ENCODE results near the gene ABCC11.
A peak's percentile ranks its signal among the peaks of the same experiment; 100 is the strongest.

Gene ABCC11

DNA sequence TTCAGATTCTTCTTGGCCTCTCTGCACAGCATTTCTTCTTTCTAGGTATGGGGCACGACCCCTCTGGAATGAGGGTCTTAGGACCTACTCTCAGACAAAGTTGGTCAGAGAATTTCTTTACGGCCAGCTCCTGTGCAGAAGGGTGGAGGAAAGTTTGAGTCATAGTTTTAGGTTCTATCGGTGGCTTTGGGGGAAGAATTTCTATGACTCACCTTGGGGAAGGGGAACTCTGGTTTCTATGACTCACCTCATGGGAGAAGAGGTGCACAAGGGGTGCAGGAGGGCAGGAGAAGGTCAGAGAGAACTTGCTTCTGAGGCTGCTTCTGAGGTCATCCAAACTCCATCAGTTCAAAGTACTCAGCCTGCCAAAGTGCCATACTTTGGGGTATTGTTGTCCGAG, 89.0 kb downstream of the ABCC11 start:
- DNase-seq, result no peak

DNA sequence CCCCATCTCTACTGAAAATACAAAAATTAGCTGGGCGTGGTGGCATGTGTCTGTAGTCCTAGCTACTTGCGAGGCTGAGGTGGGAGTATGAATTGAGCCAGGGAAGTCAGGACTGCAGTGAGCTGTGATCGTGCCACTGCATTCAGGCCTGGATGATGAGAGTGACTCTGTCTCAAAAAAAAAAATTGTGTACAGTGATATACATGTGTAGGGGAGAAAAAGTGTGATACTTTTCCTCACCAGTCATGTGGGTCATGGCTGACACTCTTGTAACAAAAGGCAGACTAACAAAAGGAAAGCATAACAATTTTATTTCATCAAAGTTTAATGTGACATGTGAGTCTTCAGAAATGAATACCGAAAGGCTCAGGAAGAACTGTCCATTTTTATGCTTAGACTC, 89.5 kb downstream of the ABCC11 start:
- no peak for DNase-seq

DNA sequence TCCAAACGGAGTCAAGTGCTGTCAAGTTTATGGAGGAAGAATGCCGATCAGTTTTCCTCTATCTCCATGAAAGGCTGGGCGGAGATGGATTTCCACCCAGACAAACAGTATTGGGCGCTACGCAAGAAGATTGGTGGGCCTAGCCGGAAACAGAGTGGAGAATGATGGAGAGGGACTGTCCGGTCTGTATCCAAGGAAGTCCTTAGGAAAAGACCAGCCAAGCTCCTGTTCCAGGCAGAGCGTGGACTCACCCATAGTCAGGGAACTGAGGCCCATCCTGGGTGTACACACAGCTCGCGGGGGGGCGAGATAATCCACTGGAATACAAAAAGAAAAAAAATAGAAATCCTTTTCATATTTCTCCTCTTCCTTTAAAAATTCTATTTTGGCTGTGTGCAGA, 90.0 kb downstream of the ABCC11 start:
- no peak for DNase-seq

DNA sequence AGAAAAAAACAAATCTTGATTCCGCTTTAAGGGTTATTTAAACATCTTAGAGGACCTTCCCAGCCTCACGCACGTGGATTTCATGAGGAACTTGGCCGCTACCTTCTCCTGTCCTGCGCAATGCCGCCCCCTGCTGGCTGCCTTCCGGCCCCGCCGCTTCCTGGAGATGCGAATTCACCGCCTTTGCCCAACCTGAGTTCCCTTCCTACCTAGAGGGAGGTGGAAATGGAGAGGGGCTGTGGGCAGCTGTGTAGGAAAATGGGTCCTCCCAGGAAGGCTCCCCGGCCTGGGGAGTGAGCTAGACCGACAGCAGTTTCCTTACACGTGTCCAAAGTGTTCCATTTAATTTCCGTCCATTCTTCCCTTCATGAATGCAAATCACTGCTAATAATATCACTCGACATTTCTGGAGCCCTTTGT, 90.5 kb downstream of the ABCC11 start:
- peak; percentile 6 to 25 for DNase-seq

DNA sequence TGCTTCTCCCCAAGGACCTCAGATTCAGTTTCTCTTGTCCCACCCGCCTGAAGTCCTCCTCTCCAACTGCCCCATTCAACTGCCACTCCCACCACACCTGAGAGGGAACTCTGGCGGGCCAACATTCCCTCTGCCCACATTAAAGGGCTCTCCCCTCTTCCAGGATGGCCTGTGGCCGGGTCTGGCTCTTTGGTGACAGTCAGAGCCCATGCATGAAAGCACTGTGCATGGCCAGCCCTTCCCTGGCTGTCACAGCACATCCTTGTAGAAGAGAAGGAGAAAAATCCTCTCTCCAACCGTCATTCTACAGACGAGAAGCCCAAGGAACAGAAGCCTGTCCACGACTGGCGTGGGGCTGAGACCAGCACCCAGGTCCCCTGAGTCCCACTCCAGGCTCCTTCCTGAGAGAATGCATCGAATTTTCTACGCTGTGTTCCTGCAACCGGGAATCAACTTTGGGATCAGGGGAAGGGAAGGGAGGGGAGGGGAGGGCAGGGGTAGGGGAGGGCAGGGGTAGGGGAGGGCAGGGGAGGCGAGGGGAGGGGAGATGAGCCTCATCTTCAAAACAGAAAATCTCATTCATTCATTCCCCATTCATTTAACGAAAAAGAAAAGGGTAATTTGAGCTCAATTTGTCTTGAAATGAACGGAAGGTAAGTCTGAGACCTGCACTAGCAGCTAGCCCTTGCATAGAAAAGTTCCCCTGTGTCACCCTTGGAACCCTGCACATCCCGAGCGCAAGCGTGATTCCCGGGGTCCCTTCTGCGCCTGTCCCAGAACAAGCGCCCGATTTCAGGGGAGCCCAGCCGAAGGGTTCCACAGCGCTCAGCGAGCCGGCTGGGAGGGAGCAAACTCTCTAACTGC, 91.2 kb downstream of the ABCC11 start, which contains the start of gene ABCC12:
Gene ABCC12, minus strand, starts transcription at position 68 of the 864 bp plus-strand sequence. CDS start 9,569 bp downstream, outside the sequence.
- no peak for DNase-seq

DNA sequence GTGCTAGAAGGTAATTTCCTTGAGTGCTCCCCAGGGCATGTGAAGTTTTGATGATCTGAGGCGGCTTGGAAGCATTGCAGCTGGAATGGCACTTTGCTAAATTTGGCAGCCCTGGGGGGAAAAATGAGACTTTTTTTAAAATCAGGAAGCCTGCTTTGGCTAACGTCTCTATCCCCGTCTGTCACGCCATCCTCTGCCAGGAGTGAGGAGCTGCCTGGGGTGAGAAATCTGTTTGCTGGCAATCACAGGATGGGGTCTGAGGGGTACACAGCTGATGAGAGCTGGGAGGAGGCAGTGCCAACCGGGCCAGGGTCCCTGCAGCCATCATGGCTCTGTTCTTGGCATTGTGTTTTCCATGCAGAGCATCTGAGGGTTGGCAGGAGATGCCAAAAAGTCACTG, 93.6 kb downstream of the ABCC11 start:
- no peak for DNase-seq

DNA sequence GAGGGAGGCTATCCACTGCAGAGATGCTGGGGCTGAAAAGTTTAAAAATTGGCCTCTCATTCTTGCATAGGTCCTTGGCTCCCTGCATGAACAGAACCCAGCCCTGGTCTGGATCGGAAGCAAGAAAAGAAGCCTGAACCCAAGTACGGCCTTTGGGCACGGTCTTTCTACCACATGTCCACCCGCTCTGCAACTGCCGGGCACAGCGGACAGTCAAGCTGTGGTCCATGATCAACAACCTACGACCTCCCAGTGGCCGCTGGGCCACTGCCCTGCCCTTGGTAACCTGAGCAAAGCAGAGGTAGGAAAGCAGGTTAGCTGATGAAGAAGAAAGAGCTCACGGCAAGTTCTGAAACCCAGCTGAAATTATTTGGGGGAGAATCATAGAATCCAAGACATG, 95.1 kb downstream of the ABCC11 start:
- DNase-seq, result no peak

DNA sequence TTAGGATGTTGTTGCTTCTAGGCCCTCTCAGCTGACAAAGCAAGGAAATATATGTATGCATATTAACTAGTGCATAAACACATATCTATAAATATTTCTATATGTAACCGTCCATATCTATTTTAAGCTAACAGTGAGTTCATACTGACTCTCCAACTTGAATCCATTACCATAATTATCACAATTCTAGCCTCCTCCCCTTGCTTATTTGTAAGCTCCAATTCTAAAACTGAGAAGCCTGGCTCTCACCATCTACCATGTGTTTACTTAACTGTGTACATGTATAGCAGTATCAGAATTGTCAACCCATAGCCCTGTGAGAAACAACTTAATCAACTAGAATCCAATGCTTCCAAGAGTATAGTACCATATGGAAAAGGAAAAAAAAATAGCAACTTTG, 96.6 kb downstream of the ABCC11 start:
- no peak for DNase-seq

DNA sequence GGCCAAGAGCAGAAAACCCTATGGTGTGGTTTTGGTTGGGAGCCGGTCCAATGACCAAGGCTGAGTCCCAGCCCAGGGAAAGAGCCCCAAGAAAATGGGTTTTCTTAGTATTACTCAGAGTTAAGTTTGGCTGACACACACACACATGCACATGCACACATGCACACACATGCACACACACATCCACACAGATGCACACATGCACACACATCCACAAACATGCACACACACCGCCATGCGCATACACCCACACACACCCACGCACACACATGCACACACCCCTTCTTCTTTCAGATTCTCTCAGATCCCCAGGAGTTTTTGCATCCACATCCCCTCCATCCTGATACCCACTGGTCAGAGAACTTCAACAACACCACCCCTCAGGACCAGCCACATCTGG, 100.6 kb downstream of the ABCC11 start:
- DNase-seq, result no peak

DNA sequence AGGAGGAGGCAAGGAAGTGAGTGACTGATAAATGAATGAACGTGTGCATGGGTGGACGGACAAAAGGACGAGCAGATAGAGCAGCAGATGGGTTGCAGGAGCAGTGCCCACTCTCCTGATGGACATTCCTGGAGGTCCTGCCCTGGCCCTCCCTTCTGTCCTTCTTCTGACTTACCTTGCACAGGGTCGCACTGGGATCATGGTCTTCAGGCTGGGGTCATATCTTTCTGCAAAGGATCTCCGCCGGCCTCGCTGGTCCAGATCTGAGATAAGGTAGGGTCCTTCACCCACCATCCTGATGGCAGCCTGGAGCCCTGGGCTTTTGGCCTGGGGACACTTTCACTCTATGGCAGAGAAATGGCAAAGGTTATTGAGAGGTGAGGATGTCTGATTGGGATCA, 101.2 kb downstream of the ABCC11 start:
- no peak for DNase-seq

DNA sequence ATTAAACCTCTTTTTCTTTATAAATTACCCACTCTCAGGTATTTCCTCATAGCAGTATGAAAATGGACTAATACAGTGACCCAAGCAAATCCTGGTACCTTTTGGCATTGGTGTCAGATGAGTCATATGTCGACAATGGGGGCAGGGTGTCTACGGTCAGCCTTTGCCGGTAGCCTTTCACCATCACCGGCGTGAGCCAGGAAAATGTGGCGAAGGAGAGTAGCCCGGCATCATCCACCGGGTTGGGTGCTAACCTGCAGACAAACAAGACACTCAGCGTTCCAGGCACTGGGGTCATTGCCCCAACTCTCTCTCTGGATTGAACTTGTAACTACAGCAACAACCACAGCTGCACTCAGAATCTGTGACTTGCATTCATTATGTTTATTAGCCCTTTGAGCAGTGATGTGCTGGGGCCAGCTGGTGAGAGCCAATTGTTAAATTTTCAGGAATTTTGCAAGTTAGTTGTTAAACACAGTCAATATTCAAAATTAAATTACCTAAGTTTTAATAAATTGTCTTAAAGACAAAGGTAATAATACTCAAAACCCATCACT, 103.4 kb downstream of the ABCC11 start:
- DNase-seq, result no peak

DNA sequence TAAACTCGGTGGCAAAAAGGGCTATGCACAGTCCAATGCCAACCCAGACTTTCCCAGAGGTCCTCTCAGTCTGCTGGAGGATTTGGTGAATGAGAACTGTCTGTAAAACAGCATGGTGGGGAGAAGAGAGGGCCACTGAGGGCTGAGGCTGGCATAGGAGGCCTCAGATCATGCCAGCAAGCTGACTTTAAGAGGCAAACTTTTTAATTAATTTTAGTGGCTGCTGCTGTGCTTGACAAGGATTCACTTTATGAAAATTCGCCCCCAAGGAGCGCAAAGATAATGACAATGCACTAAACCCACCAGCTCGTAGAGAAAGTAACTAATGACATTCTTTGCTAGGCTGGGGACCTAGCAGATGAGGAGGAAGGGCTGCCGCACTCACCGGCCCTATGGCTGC, 106.5 kb downstream of the ABCC11 start:
- no peak for DNase-seq

DNA sequence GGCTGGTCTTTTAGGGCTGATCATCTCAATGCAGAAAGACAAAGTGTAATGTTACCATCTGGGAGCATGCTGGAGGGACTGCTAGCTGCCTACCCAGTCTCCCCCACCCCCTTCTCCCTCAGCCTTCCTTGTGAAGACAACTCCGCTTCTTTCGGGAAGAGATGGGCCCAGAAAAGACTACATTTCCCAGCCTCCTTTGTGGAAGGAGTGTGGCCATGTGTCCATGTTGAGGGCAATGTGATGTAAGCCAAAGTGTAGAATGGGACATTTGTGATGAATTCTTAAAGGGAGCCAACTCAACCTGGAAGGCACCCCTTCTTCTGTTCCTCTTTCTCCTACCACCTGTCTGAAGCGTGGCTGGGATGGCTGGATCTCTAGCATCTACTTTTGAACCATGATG, 107.8 kb downstream of the ABCC11 start:
- DNase-seq, result no peak

DNA sequence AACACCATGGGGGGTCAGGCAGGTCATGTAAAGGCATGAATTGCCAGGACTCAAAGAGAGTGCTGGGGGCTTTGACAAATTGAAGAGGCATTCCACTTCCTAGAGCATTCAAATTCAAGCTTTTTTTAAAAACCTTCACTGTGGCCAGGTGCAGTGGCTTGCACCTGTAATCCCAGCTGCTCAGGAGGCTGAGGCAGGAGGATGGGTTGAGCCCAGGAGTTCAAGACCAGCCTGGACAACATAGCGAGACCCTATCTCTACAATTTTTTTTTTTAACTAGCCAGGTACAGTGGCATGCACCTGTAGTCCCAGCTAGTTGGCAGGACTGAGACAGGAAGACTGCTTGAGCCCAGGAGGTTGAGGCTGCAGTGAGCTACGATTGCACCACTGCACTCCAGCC, 108.8 kb downstream of the ABCC11 start:
- DNase-seq, result no peak

DNA sequence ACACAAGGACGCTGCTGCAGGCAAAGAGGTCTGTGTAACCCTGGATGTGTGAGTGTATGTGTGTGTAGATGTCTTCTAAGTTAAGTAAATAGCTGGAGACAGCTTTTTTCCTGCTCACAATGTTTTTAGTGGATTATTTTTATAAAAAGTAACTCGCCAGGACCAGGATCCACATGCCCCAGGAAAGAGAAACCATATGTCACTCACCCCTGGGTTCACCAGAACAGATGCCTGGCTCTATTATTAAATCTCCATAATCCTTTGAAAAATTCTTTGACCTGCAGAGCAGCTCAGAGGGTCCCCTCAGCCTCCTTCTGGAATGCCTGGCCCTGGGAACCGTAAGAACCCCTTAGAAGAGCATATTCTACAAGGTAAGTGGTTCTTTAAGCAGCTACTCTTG, 109.5 kb downstream of the ABCC11 start:
- DNase-seq, result no peak

DNA sequence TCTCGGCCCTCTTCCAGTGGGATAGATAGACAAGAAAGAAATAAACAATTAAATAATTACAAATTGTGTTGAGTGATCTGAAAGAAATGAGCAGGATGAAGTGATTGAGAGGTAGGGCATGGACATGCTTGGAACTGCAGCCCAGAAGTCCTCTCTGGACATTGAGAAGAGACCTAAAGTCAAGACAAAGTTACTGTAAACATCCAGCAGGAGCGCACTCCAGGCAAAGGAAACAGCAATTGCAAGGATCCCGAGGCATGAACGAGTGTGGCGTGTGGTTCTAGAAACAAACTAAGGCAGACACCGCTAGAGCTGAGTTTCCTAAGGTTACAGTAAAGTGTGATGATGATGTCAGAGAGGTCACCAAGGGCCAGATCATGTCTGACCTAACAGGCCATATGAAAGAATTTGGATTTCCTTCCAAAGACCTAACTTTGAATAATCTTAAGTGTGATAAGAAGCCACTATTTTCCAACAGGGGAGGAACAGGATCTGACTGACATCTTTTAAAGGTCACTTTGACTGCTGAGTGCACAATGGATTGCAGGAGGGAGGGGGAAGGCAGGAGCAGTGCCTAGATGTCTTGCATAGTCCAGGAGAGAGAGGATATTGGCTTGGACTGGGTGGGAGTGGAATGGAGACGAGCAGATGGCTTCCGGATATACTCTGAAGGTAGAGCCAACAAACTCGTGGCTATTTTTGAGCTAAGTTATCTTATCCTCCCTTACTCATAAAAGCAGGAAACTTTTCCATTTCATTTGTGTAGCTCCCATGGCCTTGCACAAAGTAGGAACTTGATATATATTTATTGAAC, 110.6 kb downstream of the ABCC11 start:
- no peak for DNase-seq

DNA sequence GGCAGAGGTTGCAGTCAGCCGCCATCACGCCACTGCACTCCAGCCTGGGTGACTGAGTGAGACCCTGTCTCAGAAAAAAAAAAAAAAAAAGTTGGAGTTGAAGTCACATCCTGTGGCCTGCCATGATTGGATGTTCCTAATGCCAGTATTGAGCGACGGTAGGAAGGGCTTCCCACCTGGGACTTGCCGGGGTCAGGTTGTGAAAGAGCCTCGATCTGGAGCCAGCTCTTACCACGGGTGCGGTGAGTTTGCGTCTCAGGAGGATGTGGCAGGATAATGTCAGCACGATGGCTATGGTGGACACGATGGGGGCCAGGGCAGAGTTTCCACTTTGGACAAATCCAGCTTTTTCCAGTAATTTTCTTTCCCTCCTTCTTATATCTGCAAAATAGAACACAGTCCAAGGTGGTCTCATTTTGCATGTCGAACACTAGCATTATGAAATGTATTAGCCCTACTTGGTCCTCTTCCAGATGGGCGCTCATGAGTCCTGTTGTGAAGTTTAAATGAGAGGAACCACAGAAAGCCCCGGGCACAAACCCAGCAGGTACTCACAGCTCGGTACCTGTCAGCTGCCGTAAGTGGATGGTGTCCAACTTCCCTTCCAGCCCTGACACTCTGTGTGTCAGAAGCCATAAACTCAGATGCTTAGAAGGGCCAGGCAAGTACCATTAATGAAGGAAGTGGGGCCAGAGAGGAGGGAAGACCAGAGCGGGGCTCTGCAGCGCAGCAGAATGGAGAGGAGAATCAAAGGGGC, 113.7 kb downstream of the ABCC11 start:
- DNase-seq, result no peak

DNA sequence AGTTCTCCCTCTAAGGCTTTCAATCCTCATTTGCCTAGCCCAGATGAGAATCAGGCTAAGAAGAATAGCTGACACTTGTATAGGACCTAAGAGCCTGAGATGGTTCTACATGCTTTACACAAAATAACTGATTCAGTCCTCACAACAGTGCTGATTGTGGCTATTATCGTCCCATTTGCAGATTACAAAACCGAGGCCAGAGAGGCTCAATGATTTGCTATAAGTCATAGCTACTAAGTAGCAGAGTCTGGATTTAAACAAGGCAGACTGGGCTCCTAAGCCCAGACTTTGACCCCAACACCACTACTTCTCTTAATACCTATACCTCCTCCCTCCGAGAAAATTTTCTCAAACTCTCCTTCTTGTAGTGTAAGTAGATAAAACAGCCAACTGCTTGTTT, 114.6 kb downstream of the ABCC11 start:
- no peak for DNase-seq

DNA sequence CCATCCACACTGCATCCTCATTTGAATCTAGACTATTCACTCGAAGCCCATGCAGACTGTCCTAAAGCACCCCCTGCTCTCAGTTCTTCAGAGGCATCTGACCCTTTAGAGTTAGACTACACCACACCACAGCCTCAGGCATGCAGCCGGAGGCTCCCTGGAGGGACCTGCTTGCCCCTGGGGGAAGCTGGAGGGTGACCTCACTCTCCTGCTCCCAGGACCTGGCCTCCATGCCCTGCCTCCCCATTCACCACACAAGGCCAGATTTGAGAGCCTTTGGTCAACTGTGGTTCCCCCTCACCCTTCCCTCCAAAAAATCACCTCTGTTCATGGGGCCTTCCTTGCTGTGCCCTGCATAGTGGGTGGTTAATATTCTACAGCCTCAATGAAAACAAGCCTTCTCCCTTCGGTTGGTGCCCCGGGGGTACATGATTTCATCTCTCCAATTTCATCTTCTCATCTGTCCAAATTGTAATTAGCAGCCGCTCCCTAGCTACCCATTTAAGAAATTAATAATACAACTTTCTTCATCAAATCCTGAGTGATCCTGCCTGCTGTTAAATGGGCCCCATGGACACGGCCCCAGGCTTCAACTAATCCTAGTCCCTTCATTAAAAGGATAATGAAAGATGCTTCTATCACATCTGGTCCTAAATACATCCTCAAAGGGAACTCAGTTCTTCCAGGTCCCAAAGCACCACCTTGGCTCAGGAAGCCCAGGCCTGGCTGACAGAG, 116.0 kb downstream of the ABCC11 start:
- no peak for DNase-seq

DNA sequence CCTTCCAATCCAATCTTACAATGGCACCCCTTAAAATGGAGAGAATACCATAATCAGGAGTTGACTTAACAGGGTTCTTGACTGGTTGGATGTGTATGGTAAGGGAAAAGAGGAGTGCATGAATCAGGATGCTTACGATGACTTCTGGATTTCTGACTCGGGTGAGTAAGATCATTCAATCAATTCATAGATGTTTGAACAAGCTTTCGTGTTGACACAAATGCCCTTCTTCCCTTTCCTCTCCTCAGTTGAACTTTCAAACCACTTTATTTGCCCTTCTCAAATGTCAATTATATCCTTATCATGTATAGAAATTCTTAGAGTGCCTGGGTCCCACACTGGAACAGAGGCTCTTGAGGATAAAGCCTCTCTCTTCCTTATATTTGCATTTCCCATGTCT, 117.4 kb downstream of the ABCC11 start:
- DNase-seq, result no peak

DNA sequence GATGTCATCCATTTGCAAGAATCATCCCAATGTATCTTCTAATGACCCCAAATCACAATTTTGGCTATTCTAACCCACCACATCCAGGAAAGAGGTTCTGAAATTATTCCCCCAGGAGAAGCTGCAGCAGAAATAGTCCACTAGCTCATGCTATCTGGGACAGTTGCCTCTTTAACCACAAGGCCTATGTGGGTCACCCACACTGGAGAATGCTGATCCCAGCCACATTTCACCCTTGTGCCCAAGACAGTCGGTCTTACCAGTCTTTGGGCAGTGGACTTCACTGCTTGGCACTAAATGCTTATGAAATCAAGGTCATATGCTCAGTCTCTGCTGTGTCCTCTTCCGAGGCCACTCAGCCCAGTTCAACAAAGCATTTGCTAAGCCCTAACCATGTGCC, 118.6 kb downstream of the ABCC11 start:
- DNase-seq, result no peak

Measured in NCI-H1930 (cell line).